Cardiac septum (tissue), 1 donor: Measurements from ENCODE around the gene ZBTB2. TPM values are rescaled to one million over a fixed set of nuclear protein-coding genes. Genes with fewer than 3 reads are reported as not detected.

Experiments used
- total RNA-seq: library from RNA; stranded (reverse); fragmentation: NEBNext Ultra II Directional; extraction: Animal tissue kit (Norgen Biotek cat#: 25700); gene quantifications from one replicate; pipeline ENCODE4 v1.2.1, GENCODE V29; 2021
- donor health status: DM: no; HTN: no; CAD: no.

Gene ZBTB2
- total RNA-seq, 1 donor from 2014 or later, result 8.0 TPM

Other genes starting within 250 kb of the ZBTB2 start
- gene AKAP12, start 151.6 kb downstream of the ZBTB2 start, total RNA-seq, result 15.4 TPM
- gene RMND1, start 60.6 kb upstream of the ZBTB2 start, total RNA-seq, result 11.5 TPM
- gene CCDC170, start 102.5 kb upstream of the ZBTB2 start, total RNA-seq, result 0.38 TPM